ENCODE results near the gene TTC9. TPM values are rescaled to one million over a fixed set of nuclear protein-coding genes. Genes with fewer than 3 reads are reported as not detected.

TTC9 gene
- total RNA-seq, 1 donor from 2014 or later = 0.23 TPM

DNA sequence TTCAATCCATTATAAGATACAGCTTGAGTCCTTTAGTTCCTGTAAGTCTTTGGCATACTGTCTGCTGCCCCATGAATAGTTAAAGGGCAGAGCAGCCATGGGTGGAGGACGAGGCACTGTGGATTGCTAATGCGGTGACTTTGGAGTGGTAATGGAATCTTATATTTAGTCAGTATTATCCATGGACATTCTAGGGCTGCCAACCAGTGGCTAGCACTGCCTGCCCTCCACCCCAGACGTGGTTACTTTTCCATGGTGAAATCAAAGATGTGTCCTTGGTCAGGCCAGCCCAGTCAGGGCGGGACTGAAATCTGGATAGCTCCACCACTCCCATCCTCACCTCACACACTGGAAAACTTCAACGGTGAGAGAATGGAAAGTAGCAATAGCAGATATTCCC, 2.3 kb downstream of the TTC9 start:
- ATAC-seq (no peak), DNase-seq (ENCODE audit: low spot score) (no peak)

DNA sequence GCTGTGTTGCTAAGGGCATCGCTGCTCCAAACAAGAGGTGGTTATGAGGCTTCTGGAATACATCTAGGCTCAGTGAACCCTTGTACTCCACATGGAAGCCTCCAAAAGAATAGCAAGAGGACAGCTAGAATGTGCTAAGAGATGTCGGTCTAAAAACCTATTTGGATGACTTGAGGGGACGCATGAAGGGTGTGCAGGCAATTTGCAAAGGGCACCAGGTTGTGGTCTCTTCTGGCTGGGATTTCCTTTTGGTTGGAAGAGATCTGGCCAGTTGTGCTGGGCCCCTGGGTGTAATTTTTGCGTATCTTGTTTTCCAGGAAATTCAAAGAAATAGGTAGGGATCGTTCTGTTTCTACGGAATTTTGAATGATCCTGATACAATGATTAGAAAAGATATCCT, 4.2 kb downstream of the TTC9 start:
- DNase-seq (ENCODE audit: low spot score) = no peak
- ATAC-seq = no peak

DNA sequence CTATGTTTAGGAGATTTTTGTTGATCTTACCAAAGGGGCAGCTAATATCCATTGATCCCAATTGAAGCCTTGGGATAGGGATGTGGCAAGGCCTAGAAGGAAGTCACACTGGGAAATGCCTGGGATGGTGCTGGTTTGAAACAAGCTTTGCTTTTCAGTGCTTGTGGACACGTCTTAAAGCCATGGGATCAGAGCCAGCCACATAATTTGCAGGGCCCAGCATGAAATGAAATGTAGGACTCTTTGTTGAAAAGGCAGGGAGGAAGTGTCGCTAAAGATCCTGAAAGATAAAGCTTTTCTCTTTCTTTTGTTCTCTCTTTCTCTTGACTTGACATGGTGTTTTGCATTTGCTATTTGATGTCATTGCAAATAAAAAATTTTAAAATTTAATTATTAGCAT, 5.0 kb downstream of the TTC9 start:
- DNase-seq (ENCODE audit: low spot score) (no peak), ATAC-seq (no peak)

DNA sequence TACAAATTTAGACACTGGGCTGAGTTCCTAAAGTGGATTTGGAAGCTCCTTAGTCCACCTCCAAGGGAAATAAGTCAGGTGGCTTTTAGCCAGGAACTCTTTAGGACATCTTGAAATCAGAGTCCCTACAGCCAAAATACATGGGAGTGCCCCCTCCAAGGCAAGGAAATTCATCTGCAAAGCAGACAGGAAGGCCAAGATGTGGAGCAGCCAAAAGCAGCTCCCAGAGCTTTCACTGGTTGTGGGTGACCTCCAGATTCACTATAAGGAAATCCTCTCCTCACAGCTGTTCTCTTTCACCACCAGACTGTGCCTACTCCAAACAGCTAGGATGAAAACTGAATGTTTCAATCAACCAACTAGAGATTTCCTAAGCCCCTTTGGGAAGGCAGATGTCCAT, 6.6 kb downstream of the TTC9 start:
- DNase-seq (ENCODE audit: low spot score) = no peak
- ATAC-seq = no peak

DNA sequence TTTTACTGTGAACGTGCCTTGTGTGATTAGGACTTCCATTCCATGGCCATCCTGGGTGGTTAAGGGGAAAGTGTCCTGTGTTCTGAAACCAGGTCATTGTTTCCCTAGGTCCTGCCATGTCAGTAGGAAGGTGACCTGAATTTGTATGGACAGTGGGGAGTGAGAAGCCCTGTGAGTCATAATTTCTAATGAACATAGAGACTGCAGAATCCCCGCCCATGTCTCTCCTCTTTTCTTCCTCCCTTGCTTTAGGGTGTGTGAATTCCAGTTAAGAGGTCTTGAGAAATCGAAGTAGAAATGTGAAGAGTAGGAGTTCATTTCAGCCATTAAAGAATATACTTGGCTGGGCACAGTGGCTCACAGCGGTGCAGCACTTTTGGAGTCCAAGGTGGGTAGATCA, 8.1 kb downstream of the TTC9 start:
- ATAC-seq (no peak), DNase-seq (ENCODE audit: low spot score) (no peak)

DNA sequence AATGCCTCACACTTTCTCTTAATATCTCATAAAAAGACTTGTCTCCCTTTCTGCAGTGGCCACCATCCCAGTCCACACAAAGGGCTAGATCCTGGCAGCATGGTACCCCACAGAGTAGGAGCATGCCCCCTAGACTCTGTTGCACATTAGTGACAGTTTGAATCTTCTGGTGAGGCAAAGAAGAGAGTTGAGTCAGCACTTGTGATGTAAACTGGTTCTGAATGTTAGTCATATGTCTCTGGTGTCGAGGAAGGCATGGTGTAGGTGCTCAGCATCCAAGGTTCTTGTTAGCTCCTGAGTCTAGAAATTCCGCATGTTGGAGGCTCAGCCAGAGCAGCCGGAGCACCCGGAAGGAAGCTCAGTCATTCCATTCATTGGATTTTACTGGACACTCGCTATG, 9.8 kb downstream of the TTC9 start:
- ATAC-seq (no peak), DNase-seq (ENCODE audit: low spot score) (no peak)

DNA sequence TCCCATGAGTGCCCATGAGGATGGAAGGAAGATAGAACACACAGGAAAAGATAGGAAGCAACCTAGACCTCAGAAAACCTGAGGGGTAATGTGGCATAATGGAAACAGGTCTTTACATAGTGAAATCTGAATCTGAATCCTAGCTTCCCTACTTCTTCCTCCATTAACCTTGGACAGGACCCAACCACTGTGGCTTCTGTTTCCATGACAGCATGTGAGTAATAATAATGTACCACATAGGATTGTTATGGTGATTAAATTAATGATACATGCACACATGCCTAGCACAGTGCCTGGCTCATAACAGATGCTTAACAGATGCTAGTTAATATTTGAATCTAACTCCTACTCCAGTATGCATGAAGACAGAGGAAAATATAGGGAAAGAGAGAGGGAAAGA, 11.2 kb downstream of the TTC9 start:
- no peak for ATAC-seq
- no peak for DNase-seq (ENCODE audit: low spot score)

DNA sequence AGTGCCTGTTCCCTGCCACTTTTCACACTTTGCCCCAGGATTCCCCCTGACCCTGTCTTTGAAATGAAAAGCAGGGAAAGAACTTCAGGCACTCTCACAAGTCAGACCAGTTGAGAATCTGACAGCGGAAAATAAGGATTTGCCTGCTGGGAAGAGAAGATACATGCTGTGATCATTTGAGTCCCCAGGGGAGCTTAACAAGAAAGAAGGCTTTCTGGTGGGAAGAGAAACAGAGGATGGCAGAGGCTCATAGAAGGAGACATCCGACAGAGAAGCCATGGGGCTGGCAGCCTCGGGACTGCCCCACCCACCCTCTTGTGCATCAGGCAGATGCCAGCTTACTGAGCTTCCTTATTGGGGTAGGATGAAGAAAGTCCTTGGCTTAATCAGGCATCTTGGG, 11.9 kb downstream of the TTC9 start:
- DNase-seq (ENCODE audit: low spot score) = no peak
- ATAC-seq = no peak

DNA sequence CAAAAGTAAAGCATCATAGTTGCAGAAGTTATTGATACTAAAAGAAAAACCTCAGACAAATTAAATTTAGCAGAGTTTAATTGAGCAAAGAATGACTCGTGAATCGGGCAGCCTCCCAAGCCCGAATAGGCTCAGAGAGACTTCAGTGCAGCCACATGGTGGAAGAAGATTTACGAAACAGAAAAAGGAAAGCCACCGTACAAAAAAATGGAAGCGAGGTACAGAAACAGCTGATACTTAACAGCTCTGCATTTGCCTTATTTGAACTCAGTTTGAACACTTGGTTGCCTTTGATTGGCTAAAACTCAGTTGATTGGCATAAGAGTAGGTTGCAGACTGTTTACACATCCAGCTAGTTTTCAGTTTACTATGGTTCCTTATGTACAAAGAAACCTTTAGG, 12.9 kb downstream of the TTC9 start:
- ATAC-seq = no peak
- DNase-seq (ENCODE audit: low spot score) = no peak

DNA sequence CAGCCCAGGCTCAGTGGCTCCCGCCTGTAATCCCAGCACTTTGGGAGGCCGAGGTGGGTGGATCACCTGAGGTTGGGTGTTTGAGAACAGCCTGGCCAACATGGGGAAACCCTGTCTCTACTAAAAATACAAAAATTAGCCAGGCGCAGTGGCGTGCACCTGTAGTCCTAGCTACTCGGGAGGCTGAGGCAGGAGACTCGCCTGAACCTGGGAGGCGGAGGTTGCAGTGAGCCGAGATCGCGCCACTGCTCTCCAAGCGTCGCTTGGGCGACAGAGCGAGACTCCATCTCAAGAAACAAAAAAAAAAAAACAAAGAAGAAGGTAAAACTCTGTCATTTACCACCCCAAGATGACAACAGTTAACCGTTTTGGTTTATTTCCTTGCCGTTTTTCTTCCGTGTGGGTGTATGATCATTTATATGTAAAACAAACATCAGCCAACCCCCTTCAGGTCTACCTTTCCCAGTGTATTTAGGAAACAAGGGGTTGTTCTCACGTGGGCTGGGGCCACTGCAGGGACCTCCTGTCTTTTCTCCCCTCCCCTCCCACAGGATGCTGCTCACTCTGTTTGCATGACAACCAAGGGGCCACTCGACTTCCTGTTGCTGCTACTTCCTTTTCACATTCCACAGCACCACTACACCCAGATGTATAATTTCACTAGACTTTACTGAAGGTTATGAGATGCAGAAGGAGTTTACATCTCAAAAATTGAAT, 13.6 kb downstream of the TTC9 start:
- no peak for DNase-seq (ENCODE audit: low spot score)
- no peak for ATAC-seq

DNA sequence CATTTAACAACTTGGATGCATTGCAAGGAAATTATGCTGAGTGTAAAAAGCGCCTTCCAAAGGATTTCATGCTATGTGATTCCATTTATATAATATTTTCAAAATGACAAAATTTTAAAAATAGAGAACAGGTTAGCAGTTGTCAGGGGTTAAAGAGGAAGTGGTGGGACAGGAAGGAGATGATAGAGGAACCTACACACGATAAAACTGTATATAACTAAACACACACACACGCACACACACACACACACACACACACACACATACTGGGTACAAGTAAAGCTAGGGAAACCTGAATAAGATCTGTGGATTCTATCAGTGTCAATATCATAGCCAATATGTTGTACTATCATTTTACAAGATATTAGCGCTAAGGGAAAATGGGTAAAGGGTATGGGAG, 17.2 kb downstream of the TTC9 start:
- DNase-seq (ENCODE audit: low spot score) (no peak), ATAC-seq (no peak)

DNA sequence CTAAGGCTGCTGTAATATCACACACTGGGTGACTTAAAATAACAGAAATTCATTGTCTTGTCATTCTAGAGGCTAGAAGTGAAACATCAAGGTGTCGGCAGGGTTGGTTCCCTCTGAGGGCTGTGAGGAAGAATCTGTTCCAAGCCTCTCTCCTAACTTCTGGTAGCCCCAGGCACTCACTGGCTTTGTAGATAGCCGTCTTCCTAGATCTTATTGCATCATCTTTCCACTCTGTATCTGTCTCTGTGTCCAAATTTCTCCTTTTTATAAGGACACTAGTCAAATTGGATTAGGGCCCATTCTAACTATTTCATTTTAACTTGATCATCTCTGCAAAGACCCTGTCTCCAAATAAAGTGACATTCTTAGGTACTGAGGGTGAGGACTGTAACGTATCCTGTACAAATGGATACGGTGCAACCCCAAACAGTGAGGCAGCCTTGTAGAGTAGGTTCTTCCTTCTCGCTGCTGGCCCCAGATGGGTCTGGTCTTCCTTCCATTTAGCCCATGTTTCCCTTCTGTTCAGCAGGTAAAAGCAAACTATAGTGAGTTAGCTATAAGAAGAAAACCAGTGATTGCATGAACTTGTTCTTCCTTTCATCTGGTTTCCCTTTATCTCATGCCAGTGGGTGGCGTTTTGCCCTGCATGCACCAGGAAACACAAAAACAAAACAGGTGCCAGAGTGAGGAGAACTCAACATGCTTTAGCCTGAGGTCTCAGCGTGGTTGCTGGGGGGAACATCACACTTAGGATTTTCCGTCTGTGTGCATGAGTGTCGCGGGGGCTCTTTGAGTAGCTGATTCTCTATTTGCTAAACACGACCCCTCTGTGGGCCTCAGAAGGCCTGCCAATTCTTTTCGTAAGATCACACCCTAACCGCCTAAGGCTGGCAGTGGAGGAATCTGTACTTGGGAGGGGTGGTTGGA, 19.5 kb downstream of the TTC9 start:
- peak; percentile 57 for ATAC-seq
- no peak for DNase-seq (ENCODE audit: low spot score)

DNA sequence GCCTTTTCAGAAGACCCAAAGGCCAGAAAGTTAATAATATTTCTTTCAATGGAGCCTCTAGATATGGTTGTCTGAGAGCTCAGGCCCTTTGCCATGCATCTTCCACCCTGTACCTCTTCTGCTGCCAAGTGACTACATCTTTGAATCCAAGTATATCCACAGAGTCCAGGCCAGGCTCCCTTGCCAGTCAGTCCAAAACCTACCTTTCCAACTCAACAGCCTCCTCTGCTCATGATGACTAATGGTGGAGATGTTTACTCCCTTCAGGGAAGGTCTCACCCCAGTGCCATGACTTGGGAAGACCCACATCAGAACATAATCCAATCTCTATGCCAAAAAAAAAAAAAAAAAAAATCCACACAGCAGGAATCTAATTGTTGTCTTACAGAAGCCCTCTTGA, 20.4 kb downstream of the TTC9 start:
- no peak for ATAC-seq
- DNase-seq (ENCODE audit: low spot score) = no peak

DNA sequence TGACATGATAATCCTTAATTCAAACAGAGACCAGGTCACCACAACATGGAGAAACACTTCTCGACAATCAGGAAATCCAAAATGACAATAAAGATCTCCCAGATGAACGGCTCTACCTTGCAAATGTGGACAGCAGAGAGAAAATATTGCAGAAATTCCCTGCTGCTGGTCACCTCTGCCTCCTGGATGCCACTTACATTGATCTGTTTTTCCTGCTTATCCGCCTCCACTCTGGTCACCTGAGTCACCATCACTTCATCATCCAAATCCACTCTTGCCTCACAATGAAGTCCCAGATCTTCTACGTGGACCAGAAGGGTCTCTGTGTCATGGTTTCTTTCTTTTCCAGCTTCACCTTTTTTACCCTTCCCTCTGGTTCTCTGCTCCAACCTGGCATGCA, 21.1 kb downstream of the TTC9 start:
- ATAC-seq = no peak
- DNase-seq (ENCODE audit: low spot score) = no peak

DNA sequence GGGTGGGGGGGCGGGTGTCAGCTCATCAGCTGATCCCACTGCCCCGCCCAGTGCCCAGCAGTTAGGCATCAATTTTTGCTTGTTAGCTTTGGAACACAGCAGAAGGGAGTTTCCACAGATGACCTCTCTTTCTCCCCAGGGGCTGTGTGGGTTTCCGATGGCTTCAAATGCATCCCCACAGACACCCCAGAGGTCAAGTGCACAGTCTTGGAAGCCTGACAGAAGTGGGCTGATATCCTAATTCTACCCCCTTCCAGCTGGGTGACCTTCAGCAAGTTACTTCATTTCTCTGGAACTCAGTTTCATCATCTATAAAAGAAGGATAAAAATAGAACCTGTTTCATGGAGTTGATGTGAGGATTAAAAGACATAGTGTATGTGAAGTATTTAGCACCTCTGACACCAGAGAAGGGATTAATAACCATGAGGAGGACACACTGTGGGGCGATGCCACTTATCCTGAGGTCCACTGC, 22.0 kb downstream of the TTC9 start:
- DNase-seq (ENCODE audit: low spot score) = no peak
- peak; percentile 27 for ATAC-seq

DNA sequence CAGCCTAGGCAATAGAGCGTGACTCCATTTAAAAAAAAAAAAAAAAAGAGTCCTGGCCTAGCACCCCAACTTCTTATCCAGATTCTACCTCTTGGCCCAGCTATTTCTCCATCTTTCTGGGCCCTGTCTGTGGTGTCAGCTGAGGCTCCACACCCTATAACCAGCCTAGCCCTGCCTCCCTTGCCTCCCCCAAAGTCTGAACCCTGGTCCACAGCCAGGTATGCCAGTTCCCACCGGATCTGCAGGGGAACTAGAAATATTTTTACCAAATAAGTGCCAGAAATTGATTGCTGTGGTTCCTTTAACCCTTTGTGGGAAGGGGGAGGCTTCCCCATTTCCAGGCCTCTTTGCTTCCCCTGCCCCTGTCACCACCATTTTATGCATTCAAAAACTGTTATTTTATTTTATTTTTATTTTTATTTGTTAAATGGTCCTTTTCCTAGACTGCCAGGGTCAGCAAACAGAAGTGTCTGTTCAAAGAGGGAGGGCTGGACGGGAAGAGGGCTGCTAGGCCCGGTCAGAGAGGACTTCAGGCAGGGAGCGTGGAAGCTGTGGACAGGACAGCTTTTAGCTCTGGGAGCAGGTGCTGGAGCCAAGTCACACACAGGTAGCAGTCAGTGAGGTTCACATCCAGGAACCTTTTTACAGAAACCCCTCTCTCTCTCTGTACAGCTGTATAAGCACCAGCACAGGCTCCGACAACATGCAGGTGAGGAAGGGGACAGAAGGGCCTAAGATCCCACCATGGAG, 23.2 kb downstream of the TTC9 start:
- DNase-seq (ENCODE audit: low spot score) = no peak

DNA sequence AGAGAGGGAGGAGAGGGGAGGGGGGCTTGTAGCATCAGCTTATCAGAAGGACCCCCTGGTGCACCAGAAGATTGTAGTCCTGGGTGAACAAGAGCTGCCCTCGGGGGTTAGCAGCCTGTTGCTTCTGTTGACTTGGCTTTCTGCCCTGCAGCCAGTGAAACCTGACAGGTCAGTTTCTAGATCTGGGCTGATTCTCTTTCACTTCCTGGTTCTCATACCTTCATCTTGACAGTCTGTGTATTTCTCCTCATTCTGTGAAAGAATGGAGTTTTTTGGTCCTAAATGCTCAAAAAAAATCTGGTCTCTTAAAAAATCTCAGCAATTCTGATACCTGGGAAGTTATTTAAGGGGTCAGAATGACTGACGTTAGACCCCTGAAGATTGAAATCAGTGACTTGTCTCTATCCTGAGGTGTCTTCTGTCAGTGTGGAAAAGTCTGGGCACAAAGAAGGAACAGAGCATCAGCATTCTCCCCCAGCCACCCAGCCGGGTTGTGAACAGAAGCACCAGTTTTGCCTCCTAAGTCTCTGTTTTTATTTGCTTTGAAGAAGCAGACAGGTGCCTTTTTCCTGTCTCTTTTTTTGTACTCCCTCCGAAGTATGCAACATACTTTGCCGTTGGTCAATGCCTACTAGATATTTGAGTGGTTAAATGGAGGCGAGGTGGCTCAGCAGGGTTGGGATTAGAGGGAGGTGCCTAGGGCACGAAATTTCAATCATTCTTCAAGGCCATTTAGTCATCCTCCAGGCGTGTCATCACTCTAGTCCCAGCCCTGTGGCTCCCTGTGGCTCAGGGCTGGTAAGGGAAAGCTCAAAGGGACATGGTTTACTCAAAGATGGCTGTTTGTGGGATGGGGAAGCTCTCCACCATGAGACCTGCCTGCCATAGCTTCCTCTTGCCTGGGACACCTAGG, 24.0 kb downstream of the TTC9 start:
- DNase-seq (ENCODE audit: low spot score) = peak; percentile 57
- peak; percentile 81 for ATAC-seq

More for the DNA sequence above, 23.2 kb downstream of the TTC9 start:
- peak; percentile 20 for ATAC-seq

DNA sequence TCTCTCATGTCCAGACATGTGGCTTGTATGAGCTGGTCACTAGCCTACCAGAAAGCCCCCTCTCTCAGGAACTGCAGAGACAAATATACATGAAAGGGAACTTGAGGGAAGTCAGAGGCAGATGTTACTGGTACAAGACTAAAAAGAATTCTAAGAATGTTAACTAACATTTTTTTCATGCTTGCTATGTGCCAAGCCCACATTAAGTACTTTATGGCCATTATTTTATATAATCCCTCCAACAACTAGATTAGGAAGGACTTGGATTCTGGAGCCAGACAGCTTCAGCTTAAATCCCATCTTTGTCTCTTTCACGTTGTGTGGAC, 24.6 kb downstream of the TTC9 start:
- ATAC-seq = no peak
- DNase-seq (ENCODE audit: low spot score) = no peak

DNA sequence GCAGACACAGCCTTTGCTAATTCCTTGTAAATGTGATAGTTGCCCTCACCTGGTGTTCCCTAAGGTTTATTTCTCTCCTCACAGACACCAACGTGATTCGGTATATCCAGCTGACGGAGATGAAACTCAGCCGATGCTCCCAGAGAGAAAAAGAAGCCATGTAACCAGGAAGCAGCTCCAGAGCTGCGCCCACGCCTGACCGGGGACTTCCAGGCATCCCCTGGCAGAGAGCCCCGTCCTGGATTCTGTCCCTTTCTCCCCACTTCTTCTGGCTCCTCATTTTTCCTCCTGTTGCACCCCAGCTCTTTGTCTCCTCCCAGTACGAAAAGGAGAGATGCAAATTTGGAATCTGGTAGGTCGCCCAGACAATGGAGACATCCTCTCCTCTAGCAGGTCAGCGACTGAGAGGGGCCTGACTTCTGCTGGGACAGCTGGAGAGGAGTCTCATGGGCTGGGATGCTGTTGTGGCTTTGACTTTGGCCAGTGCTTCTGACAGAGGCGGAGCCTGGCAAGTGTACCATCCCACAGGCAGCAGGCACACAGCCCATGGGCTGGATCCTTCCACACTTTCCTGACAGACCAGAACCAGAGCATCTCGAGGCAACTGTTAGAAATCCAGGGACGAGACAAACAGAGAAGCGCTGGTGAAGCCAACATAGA, 29.4 kb downstream of the TTC9 start:
- DNase-seq (ENCODE audit: low spot score) = no peak
- ATAC-seq = peak; percentile 27
